H9 (cell line): ENCODE results near the gene SLC2A5. TPM values are rescaled to one million over a fixed set of nuclear protein-coding genes. Genes with fewer than 3 reads are reported as not detected.

ENCODE experiments used
- DNase-seq: peaks from one replicate; pipeline ENCODE4 v3.0.0-alpha.2; 2017
- H2AFZ ChIP-seq: one replicate; pipeline ENCODE4 v1.6.1; 2013; ENCODE audit warnings: mild to moderate bottlenecking, low read length, control low read depth, moderate library complexity
- H2AK5ac ChIP-seq: 2 replicates; pipeline ENCODE4 v1.6.1; 2013; ENCODE audit warnings: low read length, control low read depth, mixed read lengths; ENCODE audit not compliant: insufficient read length
- H2BK120ac ChIP-seq: one replicate; pipeline ENCODE4 v1.6.1; 2013; ENCODE audit warnings: low read depth, mild to moderate bottlenecking, low read length, control low read depth, inconsistent platforms; ENCODE audit not compliant: poor library complexity, severe bottlenecking
- H2BK12ac ChIP-seq: 2 replicates; pipeline ENCODE4 v1.6.1; 2013; ENCODE audit warnings: low read length, control low read depth, mixed read lengths, low read depth; ENCODE audit not compliant: insufficient read length
- H2BK15ac ChIP-seq: 2 replicates; pipeline ENCODE4 v1.6.1; 2013; ENCODE audit warnings: low read depth, low read length, control low read depth
- H2BK20ac ChIP-seq: one replicate; pipeline ENCODE4 v1.6.1; 2013; ENCODE audit warnings: low read depth, mild to moderate bottlenecking, low read length, control low read depth, inconsistent platforms; ENCODE audit not compliant: poor library complexity, severe bottlenecking
- H2BK5ac ChIP-seq: 2 replicates; pipeline ENCODE4 v1.6.1; 2013; ENCODE audit warnings: low read length, control low read depth, mixed read lengths; ENCODE audit not compliant: insufficient read length
- H3K14ac ChIP-seq: 2 replicates; pipeline ENCODE4 v1.6.1; 2013; ENCODE audit warnings: low read length, control low read depth; ENCODE audit not compliant: insufficient read depth
- H3K18ac ChIP-seq: 2 replicates; pipeline ENCODE4 v1.6.1; 2013; ENCODE audit warnings: low read depth, mild to moderate bottlenecking, mixed read lengths, low read length, control low read depth; ENCODE audit not compliant: insufficient read length
- H3K23ac ChIP-seq: 2 replicates; pipeline ENCODE4 v1.6.1; 2013; ENCODE audit warnings: low read length, control low read depth, mixed read lengths, low read depth; ENCODE audit not compliant: insufficient read length
- H3K23me2 ChIP-seq: 2 replicates; pipeline ENCODE4 v1.6.1; 2013; ENCODE audit warnings: low read depth, mild to moderate bottlenecking, mixed read lengths, low read length, control low read depth; ENCODE audit not compliant: insufficient read length, poor library complexity, severe bottlenecking
- H3K27ac ChIP-seq: 2 replicates; pipeline ENCODE4 v1.5.1; 2013; ENCODE audit warnings: low read length, control low read depth, mixed read lengths, low read depth; ENCODE audit not compliant: insufficient read length
- H3K27me3 ChIP-seq: 2 replicates; pipeline ENCODE4 v1.6.1; 2013; ENCODE audit warnings: low read length, control low read depth, inconsistent platforms; ENCODE audit not compliant: insufficient read depth
- H3K4ac ChIP-seq: 2 replicates; pipeline ENCODE4 v1.6.1; 2013; ENCODE audit warnings: low read depth, mild to moderate bottlenecking, control low read depth, inconsistent platforms, low read length, moderate library complexity
- H3K4me1 ChIP-seq: 2 replicates; pipeline ENCODE4 v1.6.1; 2013; ENCODE audit warnings: low read length, control low read depth, inconsistent platforms; ENCODE audit not compliant: insufficient read depth
- H3K4me2 ChIP-seq: 2 replicates; pipeline ENCODE4 v1.6.1; 2013; ENCODE audit warnings: low read length, control low read depth, mixed read lengths; ENCODE audit not compliant: insufficient read length, insufficient read depth
- H3K56ac ChIP-seq: 2 replicates; pipeline ENCODE4 v1.6.1; 2013; ENCODE audit warnings: low read depth, mild to moderate bottlenecking, mixed read lengths, low read length, control low read depth; ENCODE audit not compliant: insufficient read length
- H3K79me1 ChIP-seq: 2 replicates; pipeline ENCODE4 v1.6.1; 2013; ENCODE audit warnings: low read depth, mild to moderate bottlenecking, moderate library complexity, low read length, control low read depth, inconsistent platforms; ENCODE audit not compliant: insufficient read depth, poor library complexity, severe bottlenecking
- H3K79me2 ChIP-seq: 2 replicates; pipeline ENCODE4 v1.6.1; 2013; ENCODE audit warnings: low read length, control low read depth, inconsistent platforms; ENCODE audit not compliant: insufficient read depth
- H3K9ac ChIP-seq: 2 replicates; pipeline ENCODE4 v1.6.1; 2013; ENCODE audit warnings: low read length, control low read depth, mixed read lengths; ENCODE audit not compliant: insufficient read length; ENCODE audit errors: extremely low read depth
- H3K9me3 ChIP-seq: one replicate; pipeline ENCODE4 v1.6.1; 2013; ENCODE audit warnings: low read depth, low read length, inconsistent platforms; ENCODE audit not compliant: control insufficient read depth
- H3T11ph ChIP-seq: one replicate; pipeline ENCODE4 v1.6.1; 2013; ENCODE audit warnings: mild to moderate bottlenecking, low read length, control low read depth, inconsistent platforms
- H4K20me1 ChIP-seq: one replicate; pipeline ENCODE4 v1.6.1; 2013; ENCODE audit not compliant: control insufficient read depth, insufficient read length, insufficient read depth
- H4K5ac ChIP-seq: 2 replicates; pipeline ENCODE4 v1.6.1; 2013; ENCODE audit warnings: low read depth, mild to moderate bottlenecking, mixed read lengths, low read length, control low read depth; ENCODE audit not compliant: insufficient read length
- H4K8ac ChIP-seq: replicated peaks from 2 replicates; pipeline ENCODE4 v1.6.1; 2013; ENCODE audit warnings: low read length, control low read depth, mixed read lengths, low read depth; ENCODE audit not compliant: insufficient read length
- H4K91ac ChIP-seq: 2 replicates; pipeline ENCODE4 v1.6.1; 2013; ENCODE audit warnings: low read depth, mild to moderate bottlenecking, moderate library complexity, mixed read lengths, low read length, control low read depth; ENCODE audit not compliant: insufficient read length
- H3K27ac Mint-ChIP-seq, 3 experiments: 2 replicates in 2 of 3; 3 replicates in 1 of 3; pipeline ENCODE4 v1.8.0; 2020 to 2021; ENCODE audit warnings: mixed read lengths in 3 of 3, mild to moderate bottlenecking in 1 of 3, moderate library complexity in 1 of 3
- H3K27me3 Mint-ChIP-seq: 2 replicates; pipeline ENCODE4 v1.8.0; 2021; ENCODE audit warnings: low read depth, mild to moderate bottlenecking, moderate library complexity, mixed read lengths
- H3K36me3 Mint-ChIP-seq, 3 experiments: 2 replicates in 2 of 3; 3 replicates in 1 of 3; pipeline ENCODE4 v1.8.0; 2020 to 2021; ENCODE audit warnings: low read depth in 3 of 3, mixed read lengths in 3 of 3; ENCODE audit not compliant: insufficient read depth in 1 of 3
- H3K4me1 Mint-ChIP-seq, 2 experiments: 2 replicates each; pipeline ENCODE4 v1.8.0; 2020; ENCODE audit warnings: mixed read lengths in 2 of 2
- H3K4me3 Mint-ChIP-seq, 2 experiments: 2 replicates in 1 of 2; 3 replicates in 1 of 2; pipeline ENCODE4 v1.8.0; 2020 to 2021; ENCODE audit warnings: mild to moderate bottlenecking in 2 of 2, mixed read lengths in 2 of 2, moderate library complexity in 1 of 2
- H3K9me3 Mint-ChIP-seq, 2 experiments: 2 replicates in 1 of 2; 3 replicates in 1 of 2; pipeline ENCODE4 v1.8.0; 2020; ENCODE audit warnings: mild to moderate bottlenecking in 2 of 2, mixed read lengths in 2 of 2, moderate library complexity in 1 of 2
- CTCF ChIP-seq: fragments of 200-600 bp; sonication (generic); conservative IDR thresholded peaks from 3 replicates; pipeline ENCODE4 v1.8.0; 2021; ENCODE audit warnings: antibody characterized with exemption, mild to moderate bottlenecking
- WGBS: extraction: QIAGEN DNeasy Blood & Tissue Kit; methylation state at CpG from one replicate; pipeline ENCODE4 v1.1.7; 2013; ENCODE audit warnings: missing lambda C conversion rate, low lambda C conversion rate, mixed read lengths; ENCODE audit not compliant: insufficient read length; ENCODE audit errors: extremely low coverage; 5-methylcytosine and 5-hydroxymethylcytosine counted together
- total RNA-seq: library from RNA; stranded (reverse); gene quantifications from 2 replicates; pipeline ENCODE4 v1.2.1, GENCODE V29; 2021

The SLC2A5 gene
- total RNA-seq, 1 experiment from 2014 or later, result not detected

GRCh38 chr1:9048551-9048950 lies 20.9 kb downstream of the SLC2A5 start:
- Histone ChIP-seq H2BK12ac (no peak overlapping the region), H2BK120ac (no peak overlapping the region), H2BK5ac (no peak overlapping the region), H3K27me3 (no peaks in the 10 kb centered on the region), H3K23ac (no peak overlapping the region), H2AK5ac (no peak overlapping the region), H4K8ac (no peak overlapping the region), H3K4me1 (peaks cover 7% of the 10 kb centered on the region; the same call in 1 of the 2 replicates), H2AFZ (no peak overlapping the region), H3K9ac (no peak overlapping the region), H4K5ac (no peak overlapping the region), H3K79me2 (no peaks in the 10 kb centered on the region), H3K27ac (no peak overlapping the region), H3K14ac (no peak overlapping the region), H3K18ac (no peak overlapping the region), H2BK20ac (no peak overlapping the region), H4K91ac (no peak overlapping the region), H3K79me1 (no peaks in the 10 kb centered on the region), H3T11ph (no peak overlapping the region), H3K9me3 (no peaks in the 10 kb centered on the region), H3K4ac (no peak overlapping the region), H4K20me1 (no peaks in the 10 kb centered on the region), H3K23me2 (no peaks in the 10 kb centered on the region), H3K56ac (no peak overlapping the region), H2BK15ac (no peak overlapping the region), H3K4me2 (no peak overlapping the region)
- H3K9me3 Mint-ChIP-seq, result no peaks in the 10 kb centered on the region
- peaks cover 13 to 18% of the 10 kb centered on the region in 2 experiments for H3K4me1 Mint-ChIP-seq
- H3K36me3 Mint-ChIP-seq, result no peaks in the 10 kb centered on the region
- DNase-seq, result no peak
- H3K4me3 Mint-ChIP-seq, result no peak overlapping the region
- peaks cover 3% of the 10 kb centered on the region; the same call in 1 of the 2 replicates for H3K27me3 Mint-ChIP-seq
- WGBS, result no CpG with 5 or more reads among the region's 7 CpGs
- H3K27ac Mint-ChIP-seq, result no peak overlapping the region
- TF ChIP-seq CTCF, result no peak
